TTC549 (cell line): Measurements from ENCODE around the gene JAML.

Source experiments
- FAIRE-seq: peaks from 2 replicates; lab custom pipeline; 2012; peaks lifted over from hg19 to GRCh38; lab: Jason Lieb, UNC

The JAML gene, protein sequence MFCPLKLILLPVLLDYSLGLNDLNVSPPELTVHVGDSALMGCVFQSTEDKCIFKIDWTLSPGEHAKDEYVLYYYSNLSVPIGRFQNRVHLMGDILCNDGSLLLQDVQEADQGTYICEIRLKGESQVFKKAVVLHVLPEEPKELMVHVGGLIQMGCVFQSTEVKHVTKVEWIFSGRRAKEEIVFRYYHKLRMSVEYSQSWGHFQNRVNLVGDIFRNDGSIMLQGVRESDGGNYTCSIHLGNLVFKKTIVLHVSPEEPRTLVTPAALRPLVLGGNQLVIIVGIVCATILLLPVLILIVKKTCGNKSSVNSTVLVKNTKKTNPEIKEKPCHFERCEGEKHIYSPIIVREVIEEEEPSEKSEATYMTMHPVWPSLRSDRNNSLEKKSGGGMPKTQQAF

DNA sequence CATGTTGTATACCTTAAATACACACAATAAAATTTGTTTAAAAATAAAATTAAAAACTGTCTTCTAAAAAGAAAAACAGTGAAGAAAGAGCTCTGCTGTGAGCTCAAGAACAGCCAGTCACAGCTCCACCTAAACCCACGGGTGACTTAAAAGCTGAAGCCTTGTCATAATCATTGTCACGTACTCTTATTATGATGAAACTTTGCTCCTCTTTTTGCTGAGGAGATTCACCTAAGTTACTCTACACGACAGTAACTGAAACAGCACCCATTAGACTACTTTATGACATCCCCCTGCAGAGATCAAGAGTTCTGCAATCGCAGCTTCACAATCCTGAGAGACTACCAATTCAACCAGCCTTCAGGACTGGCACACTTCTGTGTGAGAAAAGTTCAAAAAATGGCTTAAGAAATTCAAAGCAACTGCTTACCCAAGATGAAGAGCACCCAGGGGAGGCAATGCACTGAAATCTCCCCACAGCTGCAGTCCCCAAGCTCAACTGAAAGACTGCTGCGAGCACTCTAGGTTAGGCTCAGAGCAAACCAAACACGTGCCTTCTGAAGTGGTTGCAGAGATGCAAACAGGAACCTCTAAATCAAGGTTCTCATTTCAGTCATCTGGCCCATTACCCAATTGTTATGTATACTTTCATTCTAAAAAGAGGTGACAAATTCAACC lies at the start of gene JAML:
Gene JAML, minus strand, starts transcription at position 501 of the 678 bp plus-strand sequence. CDS start 10,145 bp downstream, outside the sequence.
- no peak for FAIRE-seq

DNA sequence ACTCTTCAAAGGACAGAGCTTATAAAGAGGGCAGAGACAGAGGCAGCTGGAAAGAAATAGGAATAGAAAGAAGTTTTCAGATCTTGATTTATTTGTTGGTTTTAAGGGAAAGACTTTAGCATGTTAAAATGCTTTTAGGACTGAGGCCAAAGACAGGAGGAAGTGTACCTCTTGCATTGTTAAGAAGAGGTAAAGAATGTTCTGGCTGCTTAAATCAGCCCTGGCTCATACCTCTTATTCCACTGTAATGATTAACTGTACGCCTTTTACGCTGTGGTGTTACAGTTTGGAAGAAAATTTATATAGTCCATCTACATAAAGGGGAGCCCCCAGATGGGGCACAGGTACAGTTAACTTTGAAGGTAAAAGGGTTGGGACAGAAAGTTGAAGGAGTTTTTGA lies 49.4 kb upstream of the JAML start:
- no peak for FAIRE-seq

DNA sequence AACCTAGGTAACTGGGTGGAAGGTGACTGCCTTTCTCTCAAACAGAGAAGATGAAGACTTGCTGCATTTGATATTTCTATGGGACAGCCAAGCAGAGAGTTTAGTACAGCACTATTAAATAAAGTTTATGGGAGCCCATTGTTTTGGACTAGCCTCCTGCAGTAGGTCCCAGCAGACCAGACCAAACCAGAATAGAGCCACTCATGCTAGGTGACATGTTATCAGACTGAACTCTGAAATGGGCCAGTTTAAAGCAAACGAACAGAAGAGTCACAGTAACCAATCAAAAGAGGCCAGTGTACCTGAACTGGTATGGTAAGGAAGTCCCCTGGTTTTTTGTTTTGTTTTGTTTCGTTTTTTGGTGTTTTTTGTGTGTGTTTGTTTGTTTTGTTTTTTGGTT lies 47.2 kb upstream of the JAML start:
- no peak for FAIRE-seq

DNA sequence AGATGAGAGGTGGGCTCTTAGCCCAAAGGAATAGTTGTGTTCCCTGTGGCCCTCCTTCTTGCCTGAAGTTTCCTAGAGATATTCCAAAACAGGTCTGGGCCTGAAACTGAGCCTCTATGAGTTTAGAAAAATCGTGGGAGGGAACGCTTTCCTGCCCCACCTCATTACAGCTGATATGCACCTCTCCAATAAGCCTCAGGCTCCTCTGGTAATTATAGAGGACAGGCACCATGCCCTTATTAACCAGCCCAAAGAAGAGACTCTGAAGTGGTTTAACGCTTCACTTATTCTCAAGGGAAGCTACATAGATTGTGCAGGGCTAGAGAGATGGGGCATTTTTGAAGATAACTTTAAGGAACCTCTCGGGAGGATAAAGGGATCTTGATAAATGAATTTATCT lies 42.7 kb upstream of the JAML start:
- FAIRE-seq: no peak

DNA sequence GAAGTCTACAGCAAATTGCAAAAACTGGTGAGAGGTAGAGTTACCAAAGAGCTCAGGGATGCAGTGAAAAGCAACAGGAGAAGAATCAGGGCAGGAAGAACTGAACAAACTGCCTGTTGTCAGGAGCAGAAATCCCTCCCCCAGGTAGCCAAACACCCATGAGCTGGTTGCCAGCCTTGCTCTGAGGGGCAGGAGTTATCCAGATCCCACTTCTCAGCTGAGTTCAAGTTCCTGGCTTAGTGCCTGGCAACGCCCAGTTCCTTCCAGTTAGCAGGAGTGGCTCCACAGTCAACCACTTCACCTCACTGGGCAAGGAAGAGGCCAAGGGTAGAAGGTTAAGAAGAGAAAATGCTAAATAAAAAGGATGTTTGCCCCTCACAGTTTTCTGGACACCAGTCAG lies 41.1 kb upstream of the JAML start:
- no peak for FAIRE-seq

DNA sequence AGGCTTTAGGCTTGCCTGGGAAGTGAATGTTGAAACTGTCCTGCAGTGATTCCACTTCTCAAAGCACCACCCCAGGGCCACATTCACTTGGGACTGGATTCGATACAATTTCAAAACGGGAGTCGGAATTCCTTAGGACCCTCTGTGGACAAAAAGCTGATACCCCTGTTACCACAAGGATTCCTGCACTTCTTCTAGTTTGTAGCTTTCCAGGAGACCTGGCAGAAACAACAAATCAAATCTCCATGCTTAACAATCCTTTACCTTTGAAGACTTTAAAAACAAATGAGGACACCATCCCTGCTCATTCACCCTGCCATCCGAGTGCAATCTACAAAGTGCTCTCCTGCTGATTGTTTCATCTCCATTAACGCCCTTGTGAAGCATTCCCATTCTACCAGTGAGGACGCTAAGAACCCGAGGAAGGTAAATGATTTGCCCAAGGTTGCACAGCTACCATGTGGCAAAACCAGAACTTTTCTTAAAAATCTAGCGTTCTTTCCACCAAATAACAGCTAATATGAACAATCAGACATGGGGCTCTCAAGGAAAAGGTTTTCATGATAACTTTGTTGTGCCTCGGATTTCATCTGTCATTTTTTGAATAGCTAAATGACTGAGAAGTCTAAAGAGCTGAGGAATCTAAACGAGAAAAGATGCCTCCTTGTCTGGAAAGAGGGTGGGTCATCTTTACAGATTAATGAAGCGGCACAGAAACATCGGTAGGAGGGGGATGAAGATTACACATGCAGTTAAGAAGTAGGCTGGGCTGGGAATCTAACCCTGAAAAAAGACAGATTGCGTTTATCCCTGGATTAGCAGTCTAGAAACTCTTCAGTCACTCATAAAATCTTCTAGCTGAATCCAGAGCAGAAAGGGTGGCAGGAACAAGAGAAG lies 40.0 kb upstream of the JAML start:
- FAIRE-seq: no peak

DNA sequence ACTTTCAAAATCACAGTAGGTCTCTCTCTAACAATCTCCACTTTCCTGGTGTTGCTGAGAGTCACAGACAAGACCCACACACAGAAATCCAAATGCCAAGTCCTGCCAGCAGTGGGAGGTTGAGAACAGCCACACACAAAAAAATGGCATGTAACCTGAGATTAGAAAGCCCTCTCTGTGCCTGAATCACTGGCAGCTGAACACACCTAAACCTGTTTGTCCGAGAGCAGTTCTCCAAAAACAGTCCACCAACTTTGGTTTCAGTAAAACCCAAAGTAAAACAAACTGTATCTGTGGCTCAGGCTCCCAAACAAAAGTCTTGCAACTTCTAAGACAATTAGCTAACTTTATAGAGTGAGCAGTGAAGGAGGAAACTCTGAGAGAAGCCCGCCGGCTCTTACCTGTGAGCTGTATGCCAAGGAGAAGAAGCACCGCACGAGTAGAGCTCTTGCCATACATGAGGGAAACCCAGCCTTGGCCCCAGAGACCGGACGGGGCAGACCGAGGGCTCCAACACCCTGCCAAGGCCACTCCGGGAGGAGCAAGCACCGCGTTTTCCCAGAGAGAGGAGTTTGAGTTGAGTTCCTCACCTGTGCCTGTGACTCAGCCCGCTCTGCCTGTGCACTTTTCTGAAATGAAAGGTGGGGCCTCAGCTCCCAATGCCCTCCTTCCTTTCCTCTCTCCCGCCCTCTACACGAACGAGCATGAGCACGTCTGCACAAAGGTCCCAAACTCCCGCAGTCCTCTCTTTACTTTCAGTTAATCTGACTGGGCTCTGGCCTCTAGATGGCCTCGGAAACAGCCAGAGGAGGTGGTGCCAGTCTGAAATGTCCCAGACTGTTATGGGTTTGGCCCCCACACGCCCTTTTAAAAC lies 39.1 kb upstream of the JAML start, which contains the start of gene MPZL2:
Gene MPZL2, minus strand, starts transcription at position 603 of the 874 bp plus-strand sequence. Its CDS starts 144 bp downstream, at position 459.
- no peak for FAIRE-seq

DNA sequence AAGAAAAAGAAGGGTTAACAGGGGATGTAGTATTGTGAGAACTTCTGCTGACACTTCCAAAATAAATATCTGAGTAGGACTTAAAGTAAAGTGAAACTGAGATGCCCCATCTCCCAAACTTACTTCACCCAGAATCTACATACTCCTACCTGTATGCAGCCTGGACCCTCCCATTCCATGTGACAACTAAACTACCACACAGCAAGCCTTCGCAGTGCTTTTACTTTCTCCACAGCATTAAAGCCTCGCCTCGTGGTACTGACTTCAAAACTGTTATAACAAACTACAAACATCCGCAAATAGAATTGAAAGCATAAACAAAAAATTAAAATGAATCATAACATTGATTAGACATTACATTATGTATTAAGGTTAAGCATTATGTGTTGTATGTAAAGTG lies 38.3 kb upstream of the JAML start:
- FAIRE-seq: no peak

DNA sequence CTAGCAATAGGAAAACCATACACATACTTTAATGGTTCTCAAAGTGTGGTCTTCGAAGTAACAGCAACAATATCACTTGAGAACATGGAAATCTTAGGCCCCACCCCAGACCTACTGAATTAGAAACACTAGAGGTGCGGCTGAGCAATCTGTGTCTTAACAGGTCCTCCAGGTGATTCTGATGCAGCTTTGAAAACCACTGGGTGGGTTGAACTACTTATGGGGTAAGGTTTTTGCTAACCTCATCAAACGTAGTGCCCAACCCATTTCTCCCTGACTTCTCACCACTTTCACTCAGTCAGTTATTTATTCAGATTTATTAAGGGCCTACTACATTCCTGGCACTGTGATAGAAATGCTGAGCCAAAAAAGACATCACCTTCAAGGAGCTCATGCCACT lies 35.5 kb upstream of the JAML start:
- FAIRE-seq: no peak

DNA sequence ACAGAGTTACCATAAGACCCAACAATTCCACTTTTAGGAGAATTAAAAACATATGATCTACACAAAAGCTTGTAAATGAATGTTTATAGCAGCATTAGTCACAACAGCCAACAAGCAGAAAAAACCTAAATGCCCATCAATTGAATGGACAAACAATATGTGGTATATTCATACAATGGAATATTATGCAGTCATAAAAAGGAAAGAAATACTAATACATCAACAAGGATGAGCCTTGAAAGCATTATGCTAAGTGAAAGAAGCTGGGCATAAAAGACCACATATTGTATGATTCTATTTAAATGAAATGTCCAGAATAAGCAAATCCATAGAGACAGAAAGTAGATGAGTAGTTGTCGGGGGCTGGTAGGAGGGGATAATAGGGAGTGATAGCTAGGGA lies 34.3 kb upstream of the JAML start:
- FAIRE-seq: no peak

DNA sequence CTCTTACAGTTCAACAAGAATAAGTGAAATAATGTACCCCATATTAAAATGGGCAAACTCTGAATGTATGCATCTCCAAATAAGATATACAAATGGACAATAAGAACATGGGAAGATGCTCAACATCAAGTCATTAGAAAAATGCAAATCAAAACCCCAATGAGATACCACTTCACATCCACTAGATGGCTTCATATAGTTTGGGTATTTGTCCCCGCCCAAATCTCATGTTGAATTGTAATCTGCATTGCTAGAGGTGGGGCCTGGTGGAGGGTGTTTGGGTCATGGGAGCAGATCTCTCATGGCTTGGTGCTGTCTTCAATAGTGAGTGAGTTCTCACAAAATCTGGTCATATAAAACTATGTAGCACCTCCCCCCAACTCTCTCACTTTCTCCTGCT lies 33.6 kb upstream of the JAML start:
- FAIRE-seq: no peak

DNA sequence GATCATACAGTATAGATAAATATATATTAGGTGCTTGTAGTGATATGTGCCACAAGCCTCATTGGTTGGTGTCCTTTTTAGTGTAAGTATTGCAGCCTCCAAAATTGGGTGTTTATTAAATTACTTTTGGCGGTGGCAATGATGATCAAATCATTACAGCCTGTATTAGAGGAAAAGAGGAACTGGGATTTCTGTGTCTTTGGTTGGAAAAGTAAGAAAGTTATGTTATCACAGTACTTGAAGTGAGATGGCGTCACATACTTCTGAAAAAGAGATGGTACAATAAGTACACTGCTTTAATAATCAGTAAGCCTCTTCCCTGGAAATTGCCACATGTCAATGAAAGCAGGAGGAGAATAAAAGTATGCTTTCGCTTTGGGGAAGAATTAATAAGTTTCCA lies 27.9 kb upstream of the JAML start:
- no peak for FAIRE-seq

DNA sequence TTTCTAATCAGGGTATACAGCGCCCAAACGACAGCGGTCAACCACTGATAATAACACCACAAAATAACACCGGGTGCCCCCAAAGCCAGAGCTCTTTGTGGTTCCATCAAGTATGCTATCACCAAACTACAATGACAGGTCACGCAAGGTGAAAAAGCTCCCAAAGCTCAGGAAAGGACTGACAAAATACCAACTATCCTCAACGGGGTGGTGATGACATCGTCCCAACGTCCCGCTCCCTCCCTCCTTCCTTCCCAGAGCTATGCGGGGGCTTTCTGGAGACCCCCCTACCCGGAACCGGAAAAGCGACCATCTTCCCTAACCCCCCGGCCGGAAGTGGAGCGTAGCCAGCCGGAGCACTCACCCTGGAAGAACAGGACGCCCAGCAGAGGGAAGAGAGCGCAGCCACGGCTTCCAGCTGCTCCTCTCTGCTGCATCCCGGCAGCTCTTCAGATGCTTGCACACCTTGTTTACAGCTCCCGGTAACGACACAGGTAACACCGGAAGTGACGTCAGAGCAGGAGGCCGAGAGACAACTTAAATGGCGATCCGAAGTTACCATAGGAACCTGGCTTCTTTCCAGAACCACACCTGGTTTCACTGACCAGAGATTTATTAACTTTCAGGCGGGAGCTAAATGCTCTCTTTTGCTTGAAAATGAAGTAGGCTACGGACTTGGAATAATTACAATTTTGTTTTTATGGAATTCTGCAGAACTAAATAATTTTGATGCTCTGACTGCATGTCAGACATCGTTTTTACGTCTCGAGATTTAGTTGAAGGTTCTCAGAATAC lies 27.2 kb upstream of the JAML start, which contains the start of gene MPZL3:
Gene MPZL3, minus strand, starts transcription at position 508 of the 795 bp plus-strand sequence. Its CDS starts 71 bp downstream, at position 437.
- no peak for FAIRE-seq

DNA sequence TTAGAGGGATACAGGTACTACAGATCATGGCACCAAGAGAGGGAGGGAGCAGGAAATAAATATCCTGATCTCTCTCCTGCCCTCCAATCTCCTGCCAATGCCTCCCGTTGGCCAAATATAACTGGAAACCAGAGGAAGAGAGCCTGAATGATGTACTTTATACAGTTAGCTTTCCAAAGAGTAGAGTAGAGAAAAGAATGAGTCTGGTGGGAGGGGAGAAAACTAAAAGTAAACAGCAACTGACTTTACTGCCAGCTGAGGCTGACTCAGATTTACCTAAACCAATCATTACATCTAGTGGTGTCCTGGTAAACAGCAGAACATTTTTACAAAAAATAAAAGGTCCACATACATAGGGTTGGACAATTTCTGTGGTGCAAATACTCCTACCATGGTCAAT lies 22.2 kb upstream of the JAML start:
- FAIRE-seq: no peak

DNA sequence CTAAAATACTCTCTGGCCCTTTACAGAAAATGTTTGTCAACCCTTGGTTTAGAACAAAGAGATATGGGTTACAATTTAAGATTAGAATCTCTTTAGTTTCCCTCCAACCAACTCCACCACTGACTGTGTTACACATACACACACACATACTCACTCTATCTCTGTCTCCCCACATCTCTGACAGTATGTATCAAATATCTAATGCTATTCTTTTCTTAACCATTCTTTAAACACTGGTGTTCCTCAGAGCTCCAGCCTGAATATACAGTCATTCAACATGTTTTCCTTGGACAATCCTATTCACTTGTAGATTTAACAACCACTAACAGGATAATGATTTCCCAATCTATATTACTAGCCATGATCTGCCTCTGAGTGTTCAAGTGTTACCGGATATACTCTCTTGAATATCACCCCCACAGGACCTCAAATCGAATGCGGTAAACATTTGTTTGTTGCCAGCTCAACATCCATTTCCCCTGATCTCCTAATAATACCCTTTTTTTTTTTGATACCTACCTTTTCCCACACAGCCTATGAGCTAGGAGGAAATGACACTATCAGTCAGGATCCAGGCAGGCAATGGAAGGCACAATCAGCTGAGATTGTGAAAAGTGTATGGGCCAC lies 21.2 kb upstream of the JAML start:
- no peak for FAIRE-seq

DNA sequence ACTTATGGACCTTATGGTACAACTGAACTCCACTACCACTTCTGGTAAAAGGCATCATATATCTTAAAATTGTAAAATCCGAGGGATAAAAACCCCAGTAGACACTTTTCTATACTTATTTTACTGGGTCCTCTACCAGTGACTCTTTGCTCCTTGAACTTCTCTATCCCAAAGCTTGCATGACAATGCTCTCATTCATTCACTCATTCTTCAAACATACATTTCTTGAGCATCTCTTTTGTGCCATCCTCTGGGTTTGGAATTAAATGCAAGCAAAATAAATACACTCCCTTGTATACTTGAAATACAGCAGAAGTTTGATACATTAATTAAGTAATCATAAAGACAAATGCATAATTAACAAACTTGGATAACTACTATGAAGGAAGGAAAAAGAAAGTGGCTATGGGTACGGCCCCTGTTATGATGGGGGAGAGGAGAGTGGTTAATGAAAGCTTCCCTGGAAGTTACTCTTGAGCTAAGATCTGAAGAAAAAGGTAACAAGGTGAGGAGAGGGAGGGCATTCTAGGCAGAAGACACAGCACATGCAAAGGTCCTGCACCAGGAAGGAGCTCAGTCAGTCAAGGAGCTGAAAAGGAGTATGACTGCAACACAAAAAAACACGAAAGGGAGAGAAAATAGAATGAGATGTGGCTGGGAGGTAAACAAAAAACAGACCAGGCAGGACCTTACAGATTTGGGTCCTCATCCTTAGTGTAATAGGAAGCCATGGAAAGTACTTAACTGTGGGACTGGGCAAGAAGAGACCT lies 19.4 kb upstream of the JAML start:
- FAIRE-seq: no peak

DNA sequence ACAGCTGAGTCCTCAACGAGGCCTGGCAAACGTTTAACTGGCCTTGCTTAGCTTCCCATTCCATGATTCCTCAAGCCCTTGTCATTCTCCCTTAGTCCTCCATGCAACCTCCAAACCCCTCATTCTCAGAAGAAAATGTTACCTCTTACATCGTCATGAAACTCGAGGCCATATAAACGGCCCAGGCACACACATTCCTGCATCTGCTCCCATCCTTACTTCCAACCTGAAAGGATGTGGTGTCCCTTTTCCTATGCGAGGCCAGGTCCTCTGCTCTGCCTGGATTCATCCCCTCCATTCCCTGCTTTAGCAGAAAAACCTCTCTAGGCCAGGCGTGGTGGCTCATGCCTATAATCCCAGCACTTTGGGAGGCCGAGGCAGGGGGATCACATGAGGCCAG lies 18.4 kb upstream of the JAML start:
- FAIRE-seq: no peak

DNA sequence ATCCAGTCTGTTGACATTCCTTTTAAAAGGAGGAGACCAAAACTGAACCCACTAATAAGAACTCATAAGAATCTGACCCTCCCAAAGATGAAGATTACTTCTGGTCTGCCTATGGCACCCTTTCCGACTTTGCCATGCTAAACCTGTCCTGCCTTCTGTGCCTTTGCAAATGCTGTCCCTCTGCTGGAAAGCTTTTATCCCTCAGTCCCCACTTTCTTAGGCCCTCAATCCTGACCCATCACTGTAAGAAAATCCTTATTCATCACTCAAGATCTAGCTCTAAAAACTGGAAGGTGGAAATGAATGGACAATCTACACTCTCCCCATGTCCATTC lies 16.9 kb upstream of the JAML start:
- FAIRE-seq: no peak

DNA sequence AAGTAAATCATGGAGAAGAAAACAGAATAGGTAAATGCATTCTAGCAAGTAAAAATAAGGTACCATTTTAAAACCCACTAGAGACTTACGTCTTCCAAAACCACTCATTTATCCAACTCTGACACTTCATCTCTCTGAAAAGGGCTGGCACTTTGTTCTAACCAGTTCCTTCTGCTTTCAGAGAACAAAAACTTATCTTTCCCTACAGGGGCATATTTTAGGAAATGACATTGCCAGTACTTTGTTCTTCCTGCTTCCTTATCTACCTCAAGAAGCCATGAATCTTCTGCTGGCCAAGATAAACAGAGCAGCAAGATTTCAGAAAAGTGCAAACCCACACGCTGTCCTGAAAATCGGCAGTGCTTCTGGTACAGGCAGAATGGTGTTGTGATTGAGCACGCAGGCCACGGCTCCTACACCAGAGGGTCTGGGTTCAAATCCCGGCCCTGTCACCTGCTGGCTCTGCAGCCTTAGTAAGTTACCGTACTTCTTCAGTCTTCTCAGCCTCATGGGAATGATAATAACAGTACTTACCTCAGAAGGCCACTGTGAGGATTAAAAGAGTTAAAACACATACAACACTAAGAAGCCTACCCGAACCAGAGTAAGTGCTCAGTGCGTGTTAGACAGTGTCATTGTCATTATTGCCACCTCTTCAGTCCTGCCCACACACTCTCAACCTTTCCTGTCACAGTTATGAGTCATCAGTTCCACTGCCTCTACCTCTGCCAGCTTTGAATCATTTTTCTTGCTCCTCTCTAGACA lies 16.4 kb upstream of the JAML start:
- FAIRE-seq: no peak
